Measurements from ENCODE around the gene DPP4.
"Not testable (repeated sequence)": the region's sequence is repeated elsewhere in the genome, so short reads cannot be mapped to it uniquely, and the experiment has no call there.

DPP4 gene

DNA sequence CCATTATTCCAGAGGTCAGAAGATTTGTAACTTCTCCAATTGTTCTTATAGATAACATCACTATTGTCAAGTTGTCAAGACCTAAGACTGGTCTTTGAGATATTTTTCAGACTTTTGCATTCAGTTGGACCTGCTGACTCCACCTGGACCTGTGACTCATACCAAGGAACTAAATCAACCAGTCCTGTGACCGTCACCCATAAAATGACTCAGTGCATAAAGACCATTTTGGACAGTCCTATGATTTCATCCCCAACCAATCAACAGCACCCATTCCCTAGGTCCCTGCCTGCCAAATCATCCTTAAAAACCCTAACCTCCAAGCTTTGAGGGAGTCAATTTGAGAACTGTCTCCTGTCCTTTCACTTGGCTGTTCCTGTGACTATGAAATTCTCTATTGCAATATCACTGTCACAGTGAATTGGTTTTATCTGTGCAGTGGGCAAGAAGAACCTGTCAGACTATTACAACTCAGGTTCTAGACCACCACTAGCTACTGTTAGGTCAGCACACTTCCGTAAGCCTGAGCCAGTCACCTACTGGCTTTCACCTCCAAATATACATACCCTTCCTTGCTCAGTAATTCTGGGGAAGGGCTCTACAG, 17.1 kb downstream of the DPP4 start:
- DNase-seq, result no peak

- DNase-seq, result no peak
Measured at GRCh38 chr2:162053808-162054155, 20.2 kb downstream of the DPP4 start.

DNA sequence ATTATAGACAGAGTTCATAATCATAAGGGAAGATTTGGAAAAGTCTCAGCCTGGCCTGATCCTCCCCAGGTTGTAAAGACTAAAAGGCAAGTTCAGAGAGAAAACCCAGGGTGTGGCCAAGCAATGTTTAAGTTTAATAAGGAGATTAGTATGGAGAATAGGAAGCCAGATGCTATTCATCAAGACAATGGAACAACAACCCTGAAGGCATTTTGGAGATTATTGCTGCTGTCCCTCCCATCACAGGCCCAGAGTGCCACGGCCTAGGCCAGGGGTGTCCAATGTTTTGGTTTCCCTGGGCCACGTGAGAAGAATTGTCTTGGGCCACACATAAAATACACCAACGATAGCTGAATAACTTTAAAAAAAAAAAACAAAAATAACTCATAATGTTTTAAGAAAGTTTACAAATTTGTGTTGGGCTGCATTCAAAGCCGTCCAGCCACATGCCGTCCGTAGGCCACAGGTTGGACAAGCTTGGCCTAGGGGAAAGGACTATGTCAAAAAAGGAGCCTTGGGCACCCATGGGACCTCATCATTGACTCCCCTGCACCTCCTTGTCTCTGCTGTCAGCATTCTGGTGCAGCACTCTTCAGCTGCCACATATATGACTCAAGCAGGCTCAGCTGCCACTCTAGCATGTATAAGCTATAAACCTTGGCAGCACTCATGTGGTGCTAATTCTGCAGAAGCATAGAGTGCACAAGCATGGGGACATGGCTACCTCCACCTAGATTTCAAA, 20.8 kb downstream of the DPP4 start:
- no peak for DNase-seq

- no peak for DNase-seq
Measured at GRCh38 chr2:162050513-162050961, 23.5 kb downstream of the DPP4 start.

DNA sequence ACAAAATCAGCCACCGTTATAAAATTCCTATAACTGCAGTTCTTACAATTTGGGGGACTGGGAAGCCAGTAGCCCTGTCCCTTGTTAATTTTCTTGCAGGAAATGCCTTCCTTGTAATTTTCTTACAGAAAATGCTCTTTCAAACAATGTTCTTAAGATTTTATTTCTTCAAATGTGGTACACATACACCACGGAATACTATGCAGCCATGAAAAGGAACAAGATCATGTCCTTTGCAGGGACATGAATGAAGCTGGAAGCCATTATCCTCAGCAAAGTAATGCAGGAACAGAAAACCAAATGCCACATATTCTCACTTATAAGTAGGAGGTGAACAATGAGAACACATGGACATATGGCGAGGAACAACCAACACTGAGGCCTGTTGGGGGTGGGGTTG, 24.9 kb downstream of the DPP4 start:
- DNase-seq, result not testable (repeated sequence)

- no peak for DNase-seq
Measured at GRCh38 chr2:162044586-162044985, 29.4 kb downstream of the DPP4 start.

DNA sequence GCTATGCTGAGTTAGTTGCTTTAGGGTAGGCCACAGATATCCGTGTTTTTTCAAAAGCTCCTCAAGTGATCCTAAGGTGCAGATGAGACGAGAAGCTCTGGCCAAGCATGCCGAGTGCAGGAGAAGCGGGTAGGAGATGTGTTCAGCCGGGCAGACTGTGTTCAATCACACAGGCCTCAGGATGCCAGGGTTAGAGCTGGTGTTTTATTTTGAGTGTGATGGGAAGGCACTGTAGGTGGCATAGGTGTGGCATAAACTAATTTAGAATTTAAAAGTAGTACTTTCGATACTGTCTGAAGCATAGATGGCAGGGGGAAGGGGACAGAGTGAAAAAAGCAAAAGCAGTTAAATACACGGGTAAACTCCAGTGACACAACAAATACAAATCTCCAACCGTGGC, 30.9 kb downstream of the DPP4 start:
- DNase-seq, result no peak

DNA sequence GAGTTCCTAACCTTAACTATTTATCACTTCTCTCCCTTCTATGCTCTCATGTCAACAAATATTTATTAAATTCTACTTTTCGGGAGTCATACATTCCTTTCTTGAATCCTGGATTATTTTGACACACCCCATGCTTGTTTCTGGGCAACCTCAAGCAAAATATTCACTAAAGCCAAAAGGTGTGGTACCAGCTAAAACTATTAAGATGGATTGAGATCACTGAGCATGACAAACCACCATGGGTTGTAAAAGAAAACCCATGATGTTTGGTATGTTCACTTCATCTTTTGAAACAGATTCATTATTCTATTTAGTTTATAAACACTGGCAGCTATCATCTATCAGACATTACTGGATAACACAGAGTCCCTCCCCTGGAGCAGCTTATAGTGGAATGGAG, 32.5 kb downstream of the DPP4 start:
- DNase-seq, result no peak

DNA sequence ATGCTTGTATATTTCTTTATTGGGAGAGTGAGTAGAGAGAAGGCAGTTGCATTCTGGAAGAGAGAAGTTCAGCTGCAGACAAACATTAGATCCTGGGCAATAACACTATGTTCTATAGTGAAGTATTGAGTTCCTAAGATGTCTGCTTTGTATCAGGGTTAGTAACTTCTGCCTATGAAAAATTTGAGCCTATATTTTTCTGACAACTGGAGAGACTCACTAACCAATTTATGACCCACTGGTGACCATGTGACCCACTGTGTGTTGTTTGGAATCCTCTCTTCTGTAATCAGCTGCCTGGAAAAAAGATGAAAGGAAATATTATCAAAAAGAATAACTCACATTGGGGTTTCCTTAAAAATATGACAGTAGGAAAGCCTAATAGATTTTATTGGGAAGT, 35.3 kb downstream of the DPP4 start:
- DNase-seq, result no peak

DNA sequence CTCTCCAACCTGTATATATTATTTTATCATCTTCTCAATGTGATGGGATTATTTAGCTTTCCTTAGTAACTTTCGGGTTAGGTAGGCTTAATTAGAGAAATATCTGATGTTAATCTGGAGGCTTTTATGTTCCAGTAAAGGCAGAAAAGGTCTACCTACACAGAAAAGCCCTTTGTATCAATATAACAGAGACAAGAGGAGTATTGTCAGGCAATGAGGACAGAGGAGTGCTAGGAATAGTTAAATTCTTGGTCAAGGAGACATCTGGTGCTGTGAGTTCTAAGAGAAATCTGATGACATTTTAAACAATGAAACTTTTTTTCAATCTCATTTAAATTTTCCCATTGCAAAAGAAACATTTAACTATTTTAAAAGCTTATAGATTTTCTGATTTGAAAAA, 36.1 kb downstream of the DPP4 start:
- DNase-seq, result no peak

DNA sequence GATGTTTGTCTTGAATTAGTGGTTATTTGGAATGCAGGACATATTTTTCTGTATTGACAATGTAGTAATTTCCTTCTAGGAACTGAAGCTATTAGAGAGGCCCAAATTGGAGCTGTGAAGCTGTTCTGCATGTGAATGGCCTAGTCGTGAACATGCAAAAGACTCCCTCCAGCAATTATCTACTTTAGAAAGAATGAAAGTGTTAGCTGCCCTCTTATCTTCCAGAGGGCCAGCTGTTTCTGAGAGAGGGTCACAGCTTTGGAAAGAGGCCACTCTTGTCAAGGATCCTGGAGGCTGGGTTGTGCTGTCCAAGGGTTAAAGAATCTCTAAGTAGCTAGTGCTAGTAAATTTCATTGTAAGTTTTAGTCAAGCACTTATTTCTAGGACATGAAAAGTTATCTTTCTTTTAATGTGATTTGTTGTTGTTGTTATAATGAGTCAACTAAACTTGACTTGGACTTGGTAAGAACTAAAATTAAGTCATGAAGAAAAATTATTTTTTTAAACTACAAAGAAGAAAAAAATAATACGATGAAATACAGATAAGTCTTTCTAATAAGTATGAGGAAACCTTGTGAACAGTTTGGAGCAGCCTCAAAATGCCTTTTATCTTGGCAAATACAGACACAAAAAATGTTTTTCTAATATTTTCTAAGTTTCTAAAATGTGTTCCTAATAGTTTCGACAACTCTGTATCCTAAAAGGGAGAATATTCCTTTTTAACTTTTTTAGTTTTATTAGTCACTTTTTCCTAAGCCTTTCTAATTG, 36.8 kb downstream of the DPP4 start:
- no peak for DNase-seq

- DNase-seq, result no peak
Measured at GRCh38 chr2:162035981-162036380, 38.0 kb downstream of the DPP4 start.

DNA sequence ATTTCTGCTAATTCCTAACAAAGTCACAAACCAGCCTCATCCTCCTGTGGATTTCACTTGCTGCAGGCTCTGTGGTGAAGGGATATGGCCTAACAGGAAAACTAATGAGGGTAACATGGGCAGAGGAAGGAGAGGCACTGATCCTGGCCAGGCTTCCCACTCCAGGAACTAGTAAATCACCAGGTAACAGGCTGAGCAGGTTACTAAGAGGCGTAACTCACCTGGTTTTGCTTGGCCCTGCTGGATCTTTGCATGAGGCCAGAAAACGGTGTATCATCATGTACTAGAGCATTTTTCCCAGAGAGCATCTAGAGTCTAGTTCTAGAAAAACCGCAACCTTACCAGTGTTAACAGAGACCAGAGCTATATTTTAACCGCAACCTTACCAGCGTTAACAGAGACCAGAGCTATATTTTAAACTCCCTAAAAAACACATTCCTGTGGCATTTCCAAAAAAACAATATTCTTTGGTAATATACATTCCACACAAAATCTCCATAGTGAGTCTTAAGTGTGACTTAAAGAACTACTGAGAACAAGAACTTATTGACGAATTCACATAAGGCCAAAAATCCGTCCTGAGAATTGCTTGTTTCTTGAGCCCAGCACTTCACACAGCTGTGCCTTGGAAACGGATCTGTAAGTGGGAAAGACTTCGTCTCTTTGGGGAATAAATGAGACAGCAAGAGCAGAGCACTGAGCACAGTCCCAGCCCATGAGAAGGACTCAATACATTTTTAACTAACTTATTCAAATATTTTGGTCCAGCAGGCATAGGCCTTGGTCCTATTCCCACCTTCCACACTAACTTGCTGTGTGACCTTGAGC, 43.4 kb downstream of the DPP4 start:
- DNase-seq, result no peak

- DNase-seq, result no peak
Measured at GRCh38 chr2:162029287-162029901, 44.6 kb downstream of the DPP4 start.

DNA sequence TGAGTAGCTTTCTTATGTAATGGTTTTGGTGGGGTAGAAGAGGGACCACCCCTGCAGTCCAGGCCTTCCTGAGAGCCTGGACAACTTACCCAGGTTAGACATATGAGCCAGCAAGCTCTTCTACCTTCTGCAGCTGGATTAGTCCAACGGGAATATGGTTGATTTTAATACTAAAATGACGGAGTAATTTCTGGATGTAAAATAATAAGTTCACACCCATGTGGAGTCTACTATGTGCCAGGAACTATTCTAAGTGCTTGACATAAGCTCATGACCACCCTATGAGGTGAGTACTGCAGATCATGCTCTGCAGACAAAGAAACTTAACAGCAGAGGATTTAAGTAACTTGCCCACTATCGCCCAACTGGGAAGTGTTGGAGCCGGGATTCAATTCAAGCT, 45.5 kb downstream of the DPP4 start:
- no peak for DNase-seq

GRCh38 chr2:162025121-162025911, 48.7 kb downstream of the DPP4 start:
- no peak for DNase-seq

- DNase-seq, result no peak
Measured at GRCh38 chr2:162022290-162022945, 51.6 kb downstream of the DPP4 start.

DNA sequence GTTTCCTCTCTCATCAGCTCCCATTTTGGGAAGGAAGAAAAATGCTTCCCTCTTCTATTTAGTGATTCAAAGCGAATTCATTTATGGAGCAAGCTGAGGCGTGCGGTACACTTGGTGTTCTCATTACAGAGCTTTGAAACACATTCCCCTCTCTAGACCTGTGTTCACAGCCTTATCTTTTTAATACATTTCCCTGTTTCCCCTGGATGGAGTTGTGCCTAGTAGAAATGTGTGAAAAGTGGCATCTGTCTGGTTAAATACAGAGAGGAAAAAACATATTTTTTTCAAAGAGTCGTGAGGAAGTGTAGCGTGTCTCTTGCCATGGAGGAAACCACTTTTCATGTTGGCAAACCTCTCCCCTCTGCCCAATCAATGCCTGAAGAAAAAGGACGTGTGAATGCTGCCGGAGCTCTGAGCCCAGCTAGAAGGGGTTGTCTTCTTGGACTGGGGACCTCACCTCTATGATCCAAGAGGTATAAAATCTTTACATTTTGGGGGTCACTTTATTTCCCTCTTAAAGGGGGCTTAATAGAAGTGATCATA, 52.4 kb downstream of the DPP4 start:
- no peak for DNase-seq

GRCh38 chr2:162018530-162018929, 55.5 kb downstream of the DPP4 start:
- no peak for DNase-seq

GRCh38 chr2:162017233-162017632, 56.8 kb downstream of the DPP4 start:
- no peak for DNase-seq

DNA sequence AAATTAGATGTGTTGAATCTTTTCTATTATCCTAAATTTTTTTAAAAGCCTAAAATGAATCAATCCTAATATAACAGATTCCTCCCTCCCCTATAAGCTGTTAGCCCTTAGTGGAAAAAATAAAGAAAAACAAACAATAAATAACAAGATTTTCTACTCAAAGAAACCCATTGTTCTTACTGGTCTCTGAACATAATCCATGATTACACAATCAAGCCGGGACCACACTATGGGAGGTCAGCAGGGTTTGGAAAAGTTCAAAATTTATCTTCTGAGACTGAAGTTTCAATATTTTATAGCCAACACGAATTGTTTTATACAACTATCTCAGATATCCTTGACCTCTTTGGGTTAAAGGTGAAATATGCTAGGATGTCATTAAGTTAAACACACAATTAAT, 57.9 kb downstream of the DPP4 start:
- no peak for DNase-seq
